Fibroblast of villous mesenchyme (primary cell): ENCODE results near the gene AP1S3. TPM values are rescaled to one million over a fixed set of nuclear protein-coding genes. Genes with fewer than 3 reads are reported as not detected.
A peak's percentile ranks its signal among the peaks of the same experiment; 100 is the strongest.
"Not testable (repeated sequence)": the region's sequence is repeated elsewhere in the genome, so short reads cannot be mapped to it uniquely, and the experiment has no call there.

Experiments
- DNase-seq: peaks from one replicate; pipeline ENCODE4 v3.0.0-alpha.2; 2010; ENCODE audit warnings: low read depth
- H3K4me3 ChIP-seq: 2 replicates; pipeline ENCODE4 v1.5.1; 2011; ENCODE audit warnings: low read depth, mild to moderate bottlenecking, low read length
- CTCF ChIP-seq: IDR thresholded peaks from 2 replicates; pipeline ENCODE4 v1.5.1; 2012; ENCODE audit warnings: low read depth, mild to moderate bottlenecking, low read length; ENCODE audit not compliant: insufficient read depth
- total RNA-seq: library from RNA; depleted of rRNA; stranded (reverse); fragments of >200 nt; gene quantifications from 2 replicates; pipeline ENCODE4 v1.2.3, GENCODE V29; 2012

Gene AP1S3
- total RNA-seq, 1 donor: 4.7 TPM

GRCh38 chr2:223820549-223820948 is 16.8 kb downstream of the AP1S3 start:
- no peak overlapping the region for H3K4me3 ChIP-seq
- no peak for TF ChIP-seq CTCF
- no peak for DNase-seq

GRCh38 chr2:223819891-223820290 is 17.5 kb downstream of the AP1S3 start:
- TF ChIP-seq CTCF: no peak
- DNase-seq: no peak
- no peak overlapping the region for H3K4me3 ChIP-seq

GRCh38 chr2:223815884-223816570 is 21.4 kb downstream of the AP1S3 start:
- TF ChIP-seq CTCF: no peak
- peak; percentile 29 for DNase-seq
- no peak overlapping the region for H3K4me3 ChIP-seq

GRCh38 chr2:223815186-223815883 is 22.0 kb downstream of the AP1S3 start:
- no peak for TF ChIP-seq CTCF
- peak; percentile 79 for DNase-seq
- no peak overlapping the region for H3K4me3 ChIP-seq

GRCh38 chr2:223814764-223815163 is 22.6 kb downstream of the AP1S3 start:
- H3K4me3 ChIP-seq, DNase-seq: not testable (repeated sequence)

GRCh38 chr2:223813329-223813728 is 24.1 kb downstream of the AP1S3 start:
- DNase-seq: no peak
- TF ChIP-seq CTCF: no peak
- H3K4me3 ChIP-seq: no peak overlapping the region

GRCh38 chr2:223811757-223812156 is 25.6 kb downstream of the AP1S3 start:
- no peak overlapping the region for H3K4me3 ChIP-seq
- DNase-seq: peak; percentile 44
- TF ChIP-seq CTCF: no peak
